PFSK-1 (cell line): ENCODE data around the gene LRRC59.
A peak's percentile ranks its signal among the peaks of the same experiment; 100 is the strongest.

ENCODE experiments used
- FOXP2 ChIP-seq: optimal IDR thresholded peaks from 2 replicates; pipeline ENCODE3; 2011; ENCODE audit warnings: borderline replicate concordance, control low read depth, inconsistent platforms; ENCODE audit not compliant: insufficient read depth; ENCODE audit errors: extremely low read length, extremely low read depth
- POLR2AphosphoS5 ChIP-seq: IDR thresholded peaks from 2 replicates; pipeline ENCODE4 v1.6.1; 2012; ENCODE audit warnings: low read depth, mild to moderate bottlenecking, control low read depth, low read length, moderate library complexity
- SIN3A ChIP-seq: IDR thresholded peaks from 2 replicates; pipeline ENCODE4 v1.6.1; 2012; ENCODE audit warnings: mild to moderate bottlenecking, low read length, moderate library complexity, borderline replicate concordance; ENCODE audit not compliant: insufficient read depth
- TAF1 ChIP-seq: IDR thresholded peaks from 2 replicates; pipeline ENCODE4 v1.6.1; 2012; ENCODE audit warnings: low read length, control low read depth, borderline replicate concordance; ENCODE audit not compliant: insufficient read depth
- TF ChIP-seq, protein P1 (sequence below), 2 experiments: IDR thresholded peaks; 2 replicates each; pipeline versions ENCODE4 v1.6.1 to v1.8.0; 2011 to 2012; ENCODE audit warnings: low read depth in 2 of 2, low read length in 2 of 2, control low read depth in 1 of 2, inconsistent platforms in 1 of 2, mild to moderate bottlenecking in 1 of 2, moderate library complexity in 1 of 2; ENCODE audit not compliant: insufficient read depth in 1 of 2

The LRRC59 gene

DNA sequence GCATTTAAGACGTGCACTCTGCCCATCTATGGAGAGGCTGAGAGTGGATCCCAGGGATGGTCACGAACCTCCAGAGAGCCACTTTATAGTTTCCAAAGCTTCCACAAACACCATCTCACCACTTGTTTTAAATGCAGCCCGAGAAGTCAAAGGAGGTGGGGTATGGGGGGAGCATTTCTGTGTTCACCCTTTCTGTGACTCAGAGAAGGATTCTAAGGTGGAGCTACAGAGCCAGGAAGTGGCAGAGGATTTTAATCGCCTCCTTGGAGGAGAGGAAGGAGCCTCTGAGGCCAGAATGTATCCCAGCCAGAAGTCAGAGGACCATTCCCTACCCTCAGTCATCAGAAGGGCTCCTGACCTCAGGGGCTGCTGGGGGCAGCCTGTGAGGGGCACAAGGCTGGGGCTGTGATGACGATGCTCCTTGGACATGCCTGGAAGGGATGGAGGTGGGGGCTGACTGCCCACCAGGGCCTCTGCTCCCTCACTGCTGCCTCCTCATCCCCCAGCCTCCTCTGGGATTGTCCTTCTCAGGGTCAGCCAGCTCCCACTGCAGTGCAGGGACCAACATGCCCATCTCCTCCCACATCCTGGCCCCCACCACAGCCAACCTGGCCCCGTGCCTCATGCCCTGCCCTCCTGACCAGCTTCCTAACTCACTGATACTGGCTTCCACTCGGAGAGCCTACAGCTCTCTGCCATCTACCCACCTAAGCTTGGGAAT, 48.6 kb downstream of the LRRC59 start:
- TF ChIP-seq FOXP2 (no peak), TAF1 (no peak), POLR2AphosphoS5 (no peak), SIN3A (no peak)
- TF ChIP-seq, protein P1, sequence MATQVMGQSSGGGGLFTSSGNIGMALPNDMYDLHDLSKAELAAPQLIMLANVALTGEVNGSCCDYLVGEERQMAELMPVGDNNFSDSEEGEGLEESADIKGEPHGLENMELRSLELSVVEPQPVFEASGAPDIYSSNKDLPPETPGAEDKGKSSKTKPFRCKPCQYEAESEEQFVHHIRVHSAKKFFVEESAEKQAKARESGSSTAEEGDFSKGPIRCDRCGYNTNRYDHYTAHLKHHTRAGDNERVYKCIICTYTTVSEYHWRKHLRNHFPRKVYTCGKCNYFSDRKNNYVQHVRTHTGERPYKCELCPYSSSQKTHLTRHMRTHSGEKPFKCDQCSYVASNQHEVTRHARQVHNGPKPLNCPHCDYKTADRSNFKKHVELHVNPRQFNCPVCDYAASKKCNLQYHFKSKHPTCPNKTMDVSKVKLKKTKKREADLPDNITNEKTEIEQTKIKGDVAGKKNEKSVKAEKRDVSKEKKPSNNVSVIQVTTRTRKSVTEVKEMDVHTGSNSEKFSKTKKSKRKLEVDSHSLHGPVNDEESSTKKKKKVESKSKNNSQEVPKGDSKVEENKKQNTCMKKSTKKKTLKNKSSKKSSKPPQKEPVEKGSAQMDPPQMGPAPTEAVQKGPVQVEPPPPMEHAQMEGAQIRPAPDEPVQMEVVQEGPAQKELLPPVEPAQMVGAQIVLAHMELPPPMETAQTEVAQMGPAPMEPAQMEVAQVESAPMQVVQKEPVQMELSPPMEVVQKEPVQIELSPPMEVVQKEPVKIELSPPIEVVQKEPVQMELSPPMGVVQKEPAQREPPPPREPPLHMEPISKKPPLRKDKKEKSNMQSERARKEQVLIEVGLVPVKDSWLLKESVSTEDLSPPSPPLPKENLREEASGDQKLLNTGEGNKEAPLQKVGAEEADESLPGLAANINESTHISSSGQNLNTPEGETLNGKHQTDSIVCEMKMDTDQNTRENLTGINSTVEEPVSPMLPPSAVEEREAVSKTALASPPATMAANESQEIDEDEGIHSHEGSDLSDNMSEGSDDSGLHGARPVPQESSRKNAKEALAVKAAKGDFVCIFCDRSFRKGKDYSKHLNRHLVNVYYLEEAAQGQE (IDR thresholded peaks at IDR 0.05; ENCODE audit: insufficient read depth in 1 of 2, low read depth in 2 of 2, low read length in 2 of 2), result no peak

DNA sequence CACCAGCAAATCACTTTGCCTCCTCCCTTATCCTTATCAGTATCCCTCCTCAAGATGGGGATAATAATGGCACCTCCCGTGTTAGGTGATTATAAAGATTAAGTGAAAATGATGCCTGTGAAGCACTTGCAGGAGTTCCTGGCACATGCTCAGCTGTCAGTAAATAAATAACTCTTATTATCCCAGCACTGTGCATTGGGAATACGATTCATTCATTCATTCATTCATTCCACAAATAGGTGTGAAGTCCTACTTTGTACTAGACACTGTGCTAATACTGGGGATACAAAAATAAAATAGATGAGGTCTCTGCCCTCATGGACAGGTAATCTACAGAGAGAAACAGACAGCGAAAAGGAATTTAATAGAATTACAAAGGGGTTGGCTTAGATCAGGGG, 49.4 kb downstream of the LRRC59 start:
- TF ChIP-seq TAF1, result no peak
- TF ChIP-seq POLR2AphosphoS5, result no peak
- TF ChIP-seq, protein P1 (IDR thresholded peaks at IDR 0.05; ENCODE audit: insufficient read depth in 1 of 2, low read depth in 2 of 2, low read length in 2 of 2), result no peak
- TF ChIP-seq SIN3A, result no peak

DNA sequence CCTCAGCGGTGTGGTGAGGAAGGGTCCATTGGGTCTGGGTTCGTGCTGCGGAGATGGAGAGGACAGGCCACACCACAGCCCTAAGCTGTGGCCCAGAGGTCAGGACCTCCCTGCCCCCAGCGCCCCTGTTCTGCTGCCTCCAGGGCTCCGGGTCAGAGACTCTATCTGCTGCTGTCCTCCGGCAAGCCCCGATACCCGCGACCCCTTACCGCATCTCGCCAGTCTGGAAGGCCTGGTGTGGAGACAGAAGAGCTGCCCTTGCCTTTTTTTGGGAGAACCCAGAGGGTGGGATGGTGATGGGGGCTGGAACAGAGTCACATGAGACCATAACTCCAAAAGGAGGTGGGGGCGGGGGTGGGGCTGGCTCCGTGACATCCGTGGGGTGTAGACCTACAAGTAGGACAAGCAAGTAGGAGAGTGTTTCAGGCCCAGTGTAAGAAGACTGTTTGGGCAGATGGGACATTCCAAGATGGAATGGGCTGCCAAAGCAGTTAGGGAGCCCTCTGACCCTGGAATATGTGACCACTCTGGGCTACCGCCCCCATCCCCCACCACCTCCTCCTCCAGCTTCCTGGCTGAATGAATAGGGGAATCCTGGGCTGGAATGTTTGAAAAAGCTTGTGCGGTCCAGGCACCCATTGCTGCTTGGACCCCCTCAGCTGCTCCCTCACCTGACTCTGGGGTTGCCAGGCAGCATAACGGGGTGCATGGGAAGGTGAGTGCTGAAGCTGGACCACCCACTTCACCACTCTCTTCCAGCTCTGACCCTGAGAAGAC, 50.0 kb downstream of the LRRC59 start:
- no peak for TF ChIP-seq SIN3A
- no peak for TF ChIP-seq FOXP2
- TF ChIP-seq TAF1, result no peak
- no peak for TF ChIP-seq POLR2AphosphoS5
- TF ChIP-seq, protein P1 (IDR thresholded peaks at IDR 0.05; ENCODE audit: insufficient read depth in 1 of 2, low read depth in 2 of 2, low read length in 2 of 2), result no peak

DNA sequence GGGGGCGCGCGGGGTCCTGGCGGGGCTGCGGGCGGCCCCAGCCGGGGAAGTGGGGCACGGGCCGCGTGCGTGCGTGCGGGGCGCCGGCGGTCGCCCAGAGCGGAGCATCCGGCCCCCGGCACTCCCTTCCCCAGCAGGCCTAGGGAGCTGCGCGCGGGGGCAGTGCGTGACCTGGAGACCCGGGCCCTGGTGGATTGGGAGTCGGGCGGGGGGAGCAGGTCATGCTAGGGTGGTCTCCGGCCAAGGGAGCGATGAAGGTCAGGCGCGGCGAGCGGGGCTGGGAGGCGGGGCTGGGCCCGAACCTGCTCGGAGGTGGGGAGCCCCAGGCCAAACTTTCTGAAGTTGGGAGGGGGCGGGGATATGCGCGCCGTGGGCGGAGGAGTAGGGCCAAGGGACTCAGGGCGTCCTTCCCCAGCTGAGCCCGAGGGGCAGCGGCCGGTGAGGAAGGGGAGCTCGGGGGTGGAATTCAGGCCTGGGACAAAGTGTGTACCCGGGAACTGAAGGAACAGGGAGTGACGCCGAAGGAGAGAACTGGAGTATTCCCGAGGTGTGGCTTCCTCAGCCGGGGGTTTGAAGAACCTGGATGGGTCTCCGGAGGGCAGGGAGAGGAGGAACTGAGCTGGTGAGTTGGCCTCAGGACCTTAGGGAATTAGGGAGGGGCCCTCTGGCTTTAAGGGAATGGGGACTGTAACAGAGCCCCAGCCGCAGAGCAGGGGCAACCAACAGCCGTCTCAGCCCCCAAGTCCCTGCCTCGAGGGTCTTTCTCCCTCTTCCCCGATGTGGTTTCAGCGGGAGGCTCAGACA, 50.8 kb downstream of the LRRC59 start:
- TF ChIP-seq FOXP2 (no peak), TAF1 (0 out of 2 replicates have a peak, but pooled peaks have one; percentile 42)
- TF ChIP-seq, protein P1 (IDR thresholded peaks at IDR 0.05; ENCODE audit: insufficient read depth in 1 of 2, low read depth in 2 of 2, low read length in 2 of 2), result no peak; a peak in 1 of 4 replicates
